H1 (cell line): Measurements from ENCODE around the gene WDR53. TPM values are rescaled to one million over a fixed set of nuclear protein-coding genes. Genes with fewer than 3 reads are reported as not detected.
A peak's percentile ranks its signal among the peaks of the same experiment; 100 is the strongest.

Experiments used
- CTCF ChIA-PET: fragments of 300-600 bp; sonication (Branson Sonifier 250); formaldehyde crosslinking; loops from one replicate; lab custom pipeline; 2021; ENCODE audit not compliant: partially characterized antibody; lab: Charles Lee
- POLR2A ChIA-PET: fragments of 300-600 bp; sonication (Branson Sonifier 250); formaldehyde crosslinking; loops from one replicate; lab custom pipeline; 2021; ENCODE audit warnings: inconsistent platforms; ENCODE audit not compliant: partially characterized antibody; lab: Charles Lee
- DNase-seq, 2 experiments: peaks; one replicate each; pipeline versions ENCODE4 v3.0.0 to v3.0.0-alpha.2; 2010 to 2022; ENCODE audit warnings: low spot score in 2 of 2, low read depth in 1 of 2, mixed read lengths in 1 of 2
- FAIRE-seq: peaks from 2 replicates; lab custom pipeline; 2011; peaks lifted over from hg19 to GRCh38; lab: Jason Lieb, UNC
- H2AFZ ChIP-seq: 2 replicates; pipeline ENCODE4 v1.8.1; 2012; ENCODE audit warnings: low read length, inconsistent platforms
- H2AK5ac ChIP-seq: 2 replicates; pipeline ENCODE4 v1.6.1; 2013; ENCODE audit warnings: low read depth, low read length
- H2BK120ac ChIP-seq: replicated peaks from 2 replicates; pipeline ENCODE3; 2013; ENCODE audit warnings: low read depth, low read length, inconsistent platforms
- H2BK12ac ChIP-seq: 2 replicates; pipeline ENCODE4 v1.6.1; 2013; ENCODE audit warnings: low read depth, low read length
- H2BK15ac ChIP-seq: 2 replicates; pipeline ENCODE4 v1.6.1; 2013; ENCODE audit warnings: low read length
- H2BK20ac ChIP-seq: 2 replicates; pipeline ENCODE4 v1.6.1; 2013; ENCODE audit warnings: low read length
- H2BK5ac ChIP-seq: 2 replicates; pipeline ENCODE4 v1.6.1; 2013; ENCODE audit warnings: low read depth, low read length
- H3K14ac ChIP-seq: 2 replicates; pipeline ENCODE4 v1.6.1; 2013; ENCODE audit warnings: inconsistent platforms; ENCODE audit not compliant: insufficient read length
- H3K18ac ChIP-seq: 2 replicates; pipeline ENCODE4 v1.6.1; 2013; ENCODE audit warnings: low read length; ENCODE audit errors: extremely low read depth
- H3K23ac ChIP-seq: 2 replicates; pipeline ENCODE4 v1.6.1; 2013; ENCODE audit warnings: inconsistent platforms; ENCODE audit not compliant: insufficient read length
- H3K23me2 ChIP-seq: 2 replicates; pipeline ENCODE4 v1.6.1; 2013; ENCODE audit warnings: low read depth, low read length
- H3K27ac ChIP-seq: 2 replicates; pipeline ENCODE4 v1.6.1; 2011; ENCODE audit warnings: low read depth, low read length, inconsistent platforms
- H3K27me3 ChIP-seq, 4 experiments: replicated peaks in 1 of 4; 1 replicate in 1 of 4; 2 replicates in 3 of 4; pipeline versions ENCODE4 v1.6.1 to v1.8.1; 2011 to 2013; ENCODE audit warnings: low read length in 3 of 4, mild to moderate bottlenecking in 3 of 4, inconsistent platforms in 2 of 4, mixed read lengths in 2 of 4, moderate library complexity in 1 of 4; ENCODE audit not compliant: control insufficient read depth in 3 of 4, insufficient read depth in 3 of 4; ENCODE audit errors: extremely low read depth in 1 of 4
- H3K36me3 ChIP-seq, 4 experiments: 2 replicates each; pipeline versions ENCODE4 v1.6.1 to v1.8.1; 2011 to 2013; ENCODE audit warnings: mild to moderate bottlenecking in 4 of 4, low read length in 3 of 4, moderate library complexity in 2 of 4, control low read depth in 1 of 4, inconsistent platforms in 1 of 4; ENCODE audit not compliant: insufficient read depth in 4 of 4, control insufficient read depth in 2 of 4
- H3K4ac ChIP-seq: replicated peaks from 2 replicates; pipeline ENCODE3; 2013; ENCODE audit warnings: low read length, low read depth, mixed read lengths, inconsistent platforms; ENCODE audit not compliant: insufficient read length
- H3K4me1 ChIP-seq, 4 experiments: replicated peaks in 1 of 4; 1 replicate in 1 of 4; 2 replicates in 3 of 4; pipeline versions ENCODE4 v1.6.1 to v1.8.1; 2011 to 2013; ENCODE audit warnings: low read length in 3 of 4, inconsistent platforms in 2 of 4, mixed read lengths in 1 of 4; ENCODE audit not compliant: insufficient read depth in 4 of 4, control insufficient read depth in 3 of 4
- H3K4me2 ChIP-seq, 2 experiments: 2 replicates each; pipeline versions ENCODE4 v1.6.1 to v1.8.1; 2011 to 2013; ENCODE audit warnings: low read depth in 2 of 2, low read length in 2 of 2, control low read depth in 1 of 2, inconsistent platforms in 1 of 2, mild to moderate bottlenecking in 1 of 2; ENCODE audit not compliant: insufficient read depth in 1 of 2
- H3K4me3 ChIP-seq, 4 experiments: fragments of 200-600, 300-600 bp in 1 of 4; sonication (generic), shearing (Covaris generic), sonication (Bioruptor Twin) in 1 of 4; 2 replicates each; pipeline versions ENCODE4 v1.5.1 to v1.8.1; 2011 to 2016; ENCODE audit warnings: low read length in 4 of 4, low read depth in 3 of 4, control low read depth in 2 of 4, inconsistent platforms in 2 of 4, mild to moderate bottlenecking in 2 of 4, mixed read lengths in 1 of 4, moderate library complexity in 1 of 4; ENCODE audit not compliant: insufficient read depth in 2 of 4; ENCODE audit errors: extremely low read depth in 1 of 4
- H3K56ac ChIP-seq: replicated peaks from 2 replicates; pipeline ENCODE3; 2013; ENCODE audit warnings: low read depth, mild to moderate bottlenecking, mixed read lengths, low read length, inconsistent platforms; ENCODE audit not compliant: insufficient read length
- H3K79me1 ChIP-seq: 2 replicates; pipeline ENCODE4 v1.6.1; 2013; ENCODE audit warnings: low read depth, low read length, control low read depth
- H3K79me2 ChIP-seq, 2 experiments: 2 replicates each; pipeline versions ENCODE4 v1.6.1 to v1.8.1; 2012 to 2013; ENCODE audit warnings: low read length in 2 of 2, mild to moderate bottlenecking in 2 of 2, inconsistent platforms in 1 of 2; ENCODE audit not compliant: insufficient read depth in 2 of 2, control insufficient read depth in 1 of 2
- H3K9ac ChIP-seq, 4 experiments: replicated peaks in 1 of 4; 1 replicate in 1 of 4; 2 replicates in 3 of 4; pipeline versions ENCODE4 v1.6.1 to v1.8.1; 2011 to 2013; ENCODE audit warnings: low read depth in 3 of 4, low read length in 3 of 4, control low read depth in 2 of 4, mild to moderate bottlenecking in 2 of 4, moderate library complexity in 2 of 4, inconsistent platforms in 1 of 4; ENCODE audit errors: extremely low read depth in 1 of 4
- H3K9me3 ChIP-seq, 2 experiments: 2 replicates each; pipeline versions ENCODE4 v1.6.1 to v1.8.1; 2012 to 2013; ENCODE audit warnings: mild to moderate bottlenecking in 2 of 2, moderate library complexity in 2 of 2, control low read depth in 1 of 2, inconsistent platforms in 1 of 2, low read depth in 1 of 2, low read length in 1 of 2, mixed read lengths in 1 of 2; ENCODE audit not compliant: insufficient read depth in 2 of 2
- H4K20me1 ChIP-seq, 2 experiments: replicated peaks in 1 of 2; 2 replicates each; pipeline versions ENCODE3 to v1.8.1; 2011 to 2013; ENCODE audit warnings: inconsistent platforms in 2 of 2, low read length in 2 of 2, mild to moderate bottlenecking in 1 of 2; ENCODE audit not compliant: insufficient read depth in 2 of 2, control insufficient read depth in 1 of 2
- H4K5ac ChIP-seq: 2 replicates; pipeline ENCODE4 v1.6.1; 2013; ENCODE audit warnings: low read length, low read depth, mixed read lengths, inconsistent platforms; ENCODE audit not compliant: insufficient read length
- H4K8ac ChIP-seq: 2 replicates; pipeline ENCODE4 v1.8.0; 2013; ENCODE audit warnings: mild to moderate bottlenecking, moderate library complexity, low read length, inconsistent platforms; ENCODE audit not compliant: insufficient read depth; ENCODE audit errors: extremely low read depth
- H4K91ac ChIP-seq: replicated peaks from 2 replicates; pipeline ENCODE3; 2013; ENCODE audit warnings: low read length, mixed read lengths, inconsistent platforms; ENCODE audit not compliant: insufficient read length
- CTCF ChIP-seq, 3 experiments: IDR thresholded peaks; 1 replicate in 2 of 3; 2 replicates in 1 of 3; pipeline versions ENCODE4 v1.5.1 to v1.6.1; 2011; ENCODE audit warnings: low read length in 3 of 3, mild to moderate bottlenecking in 3 of 3, inconsistent platforms in 2 of 3, low read depth in 1 of 3, moderate library complexity in 1 of 3; ENCODE audit not compliant: insufficient read depth in 1 of 3; ENCODE audit errors: control extremely low read depth in 1 of 3
- TAF1 ChIP-seq: IDR thresholded peaks from 2 replicates; pipeline ENCODE4 v1.6.1; 2011; ENCODE audit warnings: mild to moderate bottlenecking, low read depth, low read length
- ZNF274 ChIP-seq: IDR thresholded peaks from 2 replicates; pipeline ENCODE4 v1.7.0; 2012; ENCODE audit warnings: low read length, borderline replicate concordance; ENCODE audit errors: extremely low read depth
- WGBS, 2 experiments: shearing (Covaris generic) in 1 of 2; methylation state at CpG; one replicate each; pipeline versions ENCODE4 v1.1.6 to v1.1.7; 2013 to 2015; ENCODE audit warnings: low lambda C conversion rate in 2 of 2, mixed read lengths in 2 of 2, inconsistent platforms in 1 of 2, low coverage in 1 of 2, missing lambda C conversion rate in 1 of 2; ENCODE audit not compliant: insufficient replicate concordance in 2 of 2, insufficient coverage in 1 of 2, insufficient read length in 1 of 2; ENCODE audit errors: extremely low coverage in 1 of 2, missing lambda C conversion rate in 1 of 2; 5-methylcytosine and 5-hydroxymethylcytosine counted together
- polyA plus RNA-seq, 7 experiments: library from polyadenylated mRNA; depleted of rRNA in 3 of 7; stranded (reverse) in 5 of 7; unstranded in 2 of 7; fragments of >200 nt in 5 of 7; fragments of 200-250 nt in 2 of 7; gene quantifications; 1 replicate in 5 of 7; 2 replicates in 1 of 7; 4 replicates in 1 of 7; pipeline versions ENCODE4 v1.2.1 to v1.2.3, GENCODE V29; 2011 to 2013; ENCODE audit warnings: missing spikeins in 2 of 7, mixed read lengths in 2 of 7
- total RNA-seq: library from RNA; stranded (reverse); fragmentation: NEBNext Ultra II Directional; extraction: Animal tissue kit (Norgen Biotek cat#: 25700); gene quantifications from 2 replicates; pipeline ENCODE4 v1.2.1, GENCODE V29; 2021

The WDR53 gene
- total and polyA plus RNA-seq, 2 of the 8 experiments (the other 6 are each of a cell fraction or from before 2014, with no cell fraction given): 7.4 to 18.8 TPM

GRCh38 chr3:196547067-196547466, 21.3 kb downstream of the WDR53 start:
- no peak overlapping the region for H3K27ac ChIP-seq
- H2BK5ac ChIP-seq: no peak overlapping the region
- H3K56ac ChIP-seq: no peak overlapping the region
- H3K4ac ChIP-seq: no peak overlapping the region
- no peak overlapping the region for H3K4me3 ChIP-seq
- H3K9me3 ChIP-seq: peaks cover 9 to 11% of the 10 kb centered on the region in 2 experiments
- H3K23me2 ChIP-seq: no peaks in the 10 kb centered on the region
- H2BK120ac ChIP-seq: no peak overlapping the region
- no peak overlapping the region for H3K18ac ChIP-seq
- H3K4me1 ChIP-seq: no peaks in the 10 kb centered on the region
- no peak overlapping the region for H2BK20ac ChIP-seq
- POLR2A ChIA-PET: interaction anchor here (1.0 kb wide), 1 partner anchor 14 kb away, joined by 3 read pairs; no protein-coding TSS in a partner anchor
- CTCF ChIA-PET: interaction anchor here (1.0 to 2.4 kb wide), 5 partner anchors 8 to 25 kb away, joined by 3 to 7 read pairs (median 5); no protein-coding TSS in a partner anchor
- H2AK5ac ChIP-seq: no peak overlapping the region
- H3K79me2 ChIP-seq: no peaks in the 10 kb centered on the region
- FAIRE-seq (no peak), DNase-seq (no peak)
- no peak overlapping the region for H4K91ac ChIP-seq
- H2AFZ ChIP-seq: no peak overlapping the region
- H3K23ac ChIP-seq: no peak overlapping the region
- no peaks in the 10 kb centered on the region for H3K79me1 ChIP-seq
- no peaks in the 10 kb centered on the region for H4K20me1 ChIP-seq
- H2BK15ac ChIP-seq: no peak overlapping the region
- H3K36me3 ChIP-seq: no peaks in the 10 kb centered on the region
- H4K5ac ChIP-seq: no peak overlapping the region
- H4K8ac ChIP-seq: no peak overlapping the region
- WGBS, 2 experiments: 97% methylated on average over 2 of the region's 2 CpGs; no CpG with 5 or more reads in 1 of the 2 experiments
- no peak overlapping the region for H3K9ac ChIP-seq
- H3K27me3 ChIP-seq: peaks cover 0 to 2% (median 0%) of the 10 kb centered on the region in 4 experiments; a peak in 1 of 7 replicates
- no peak overlapping the region for H2BK12ac ChIP-seq
- H3K4me2 ChIP-seq: no peak overlapping the region
- no peak overlapping the region for H3K14ac ChIP-seq
- no peak for TF ChIP-seq TAF1
- peak in 1 of 3 experiments; percentile 19; a peak in 1 of 4 replicates for TF ChIP-seq CTCF (IDR thresholded peaks at IDR 0.05; ENCODE audit: control extremely low read depth in 1 of 3, insufficient read depth in 1 of 3, low read depth in 1 of 3, low read length in 3 of 3)
- no peak for TF ChIP-seq ZNF274
